ENCODE data around the gene OPN1SW.

OPN1SW gene

GRCh38 chr7:128804484-128804883 is 28.9 kb upstream of the OPN1SW start:
- Histone ChIP-seq H3K36me3 (ENCODE audit: insufficient read depth, low read length) (peaks cover 74% of the 10 kb centered on the region; the same call in 1 of the 2 replicates), H3K9me3 (ENCODE audit: insufficient read depth, low read depth, low read length) (no peaks in the 10 kb centered on the region), H3K4me1 (ENCODE audit: insufficient read depth, low read length, poor library complexity, severe bottlenecking) (no peaks in the 10 kb centered on the region), H3K4me2 (ENCODE audit: low read depth, low read length, poor library complexity, severe bottlenecking) (no peak overlapping the region), H3K79me2 (ENCODE audit: insufficient read depth, low read length) (no peaks in the 10 kb centered on the region), H3K9me2 (replicated peaks; ENCODE audit: low read depth, low read length) (no peaks in the 10 kb centered on the region), H2AFZ (ENCODE audit: low read length) (no peak overlapping the region), H3K27me3 (ENCODE audit: insufficient read depth, low read length, poor library complexity, severe bottlenecking) (no peaks in the 10 kb centered on the region), H3K9ac (ENCODE audit: low read depth, low read length, poor library complexity, severe bottlenecking) (no peak overlapping the region), H3F3A (ENCODE audit: low read depth) (no peaks in the 10 kb centered on the region), H4K20me1 (ENCODE audit: insufficient read depth, low read length, poor library complexity, severe bottlenecking) (no peaks in the 10 kb centered on the region), H3K4me3 (ENCODE audit: low read length, poor library complexity, severe bottlenecking) (no peak overlapping the region)
- TF ChIP-seq EZH2phosphoT487 (IDR thresholded peaks at IDR 0.05; ENCODE audit: borderline replicate concordance), result no peak
- no peak for TF ChIP-seq CTCF (conservative IDR thresholded peaks at IDR 0.05; ENCODE audit: low read length)

- H3K9me2 ChIP-seq (replicated peaks; ENCODE audit: low read depth, low read length), result no peaks in the 10 kb centered on the region
- peaks cover 53% of the 10 kb centered on the region; the same call in 1 of the 2 replicates for H3K36me3 ChIP-seq (ENCODE audit: insufficient read depth, low read length)
- H3K79me2 ChIP-seq (ENCODE audit: insufficient read depth, low read length), result no peaks in the 10 kb centered on the region
- H3K4me3 ChIP-seq (ENCODE audit: low read length, poor library complexity, severe bottlenecking), result no peak overlapping the region
- H3K4me1 ChIP-seq (ENCODE audit: insufficient read depth, low read length, poor library complexity, severe bottlenecking), result no peaks in the 10 kb centered on the region
- H2AFZ ChIP-seq (ENCODE audit: low read length), result no peak overlapping the region
- H4K20me1 ChIP-seq (ENCODE audit: insufficient read depth, low read length, poor library complexity, severe bottlenecking), result no peaks in the 10 kb centered on the region
- H3F3A ChIP-seq (ENCODE audit: low read depth), result no peaks in the 10 kb centered on the region
- no peaks in the 10 kb centered on the region for H3K9me3 ChIP-seq (ENCODE audit: insufficient read depth, low read depth, low read length)
- no peaks in the 10 kb centered on the region for H3K27me3 ChIP-seq (ENCODE audit: insufficient read depth, low read length, poor library complexity, severe bottlenecking)
- no peak overlapping the region for H3K9ac ChIP-seq (ENCODE audit: low read depth, low read length, poor library complexity, severe bottlenecking)
- H3K4me2 ChIP-seq (ENCODE audit: low read depth, low read length, poor library complexity, severe bottlenecking), result no peak overlapping the region
- TF ChIP-seq EZH2phosphoT487 (IDR thresholded peaks at IDR 0.05; ENCODE audit: borderline replicate concordance) (no peak), CTCF (conservative IDR thresholded peaks at IDR 0.05; ENCODE audit: low read length) (no peak)
Observed at GRCh38 chr7:128801667-128802418, 26.2 kb upstream of the OPN1SW start.

GRCh38 chr7:128801003-128801402 is 25.4 kb upstream of the OPN1SW start:
- H3K9ac ChIP-seq (ENCODE audit: low read depth, low read length, poor library complexity, severe bottlenecking), result no peak overlapping the region
- H3K4me3 ChIP-seq (ENCODE audit: low read length, poor library complexity, severe bottlenecking), result no peak overlapping the region
- no peaks in the 10 kb centered on the region for H3F3A ChIP-seq (ENCODE audit: low read depth)
- H2AFZ ChIP-seq (ENCODE audit: low read length), result no peak overlapping the region
- TF ChIP-seq CTCF (conservative IDR thresholded peaks at IDR 0.05; ENCODE audit: low read length) (no peak), EZH2phosphoT487 (IDR thresholded peaks at IDR 0.05; ENCODE audit: borderline replicate concordance) (no peak)
- no peaks in the 10 kb centered on the region for H3K4me1 ChIP-seq (ENCODE audit: insufficient read depth, low read length, poor library complexity, severe bottlenecking)
- H3K9me3 ChIP-seq (ENCODE audit: insufficient read depth, low read depth, low read length), result no peaks in the 10 kb centered on the region
- peaks cover 46% of the 10 kb centered on the region; the same call in 1 of the 2 replicates for H3K36me3 ChIP-seq (ENCODE audit: insufficient read depth, low read length)
- no peak overlapping the region for H3K4me2 ChIP-seq (ENCODE audit: low read depth, low read length, poor library complexity, severe bottlenecking)
- no peaks in the 10 kb centered on the region for H3K9me2 ChIP-seq (replicated peaks; ENCODE audit: low read depth, low read length)
- no peaks in the 10 kb centered on the region for H3K79me2 ChIP-seq (ENCODE audit: insufficient read depth, low read length)
- H4K20me1 ChIP-seq (ENCODE audit: insufficient read depth, low read length, poor library complexity, severe bottlenecking), result no peaks in the 10 kb centered on the region
- H3K27me3 ChIP-seq (ENCODE audit: insufficient read depth, low read length, poor library complexity, severe bottlenecking), result no peaks in the 10 kb centered on the region
